GM18519 (cell line): ENCODE results near the gene CENPF.
"Not testable (repeated sequence)": the region's sequence is repeated elsewhere in the genome, so short reads cannot be mapped to it uniquely, and the experiment has no call there.

ENCODE experiments used
- ATAC-seq: cut with Tn5 transposase; IDR thresholded peaks from one replicate; pipeline ENCODE4 v1.9.1; 2021; ENCODE audit warnings: mild to moderate bottlenecking, moderate library complexity; ENCODE audit not compliant: unreplicated experiment, low FRiP score

The CENPF gene

GRCh38 chr1:214602764-214603657 is at the start of gene CENPF:
Gene CENPF (plus strand): TSS chr1:214603195. CDS start chr1:214613755, 10,560 bp downstream.
- peak; percentile 100 for ATAC-seq

GRCh38 chr1:214557952-214558735 is 44.9 kb upstream of the CENPF start:
- ATAC-seq, result no peak

GRCh38 chr1:214563881-214564280 is 39.1 kb upstream of the CENPF start:
- ATAC-seq, result no peak

GRCh38 chr1:214565310-214565709 is 37.7 kb upstream of the CENPF start:
- ATAC-seq, result no peak

DNA sequence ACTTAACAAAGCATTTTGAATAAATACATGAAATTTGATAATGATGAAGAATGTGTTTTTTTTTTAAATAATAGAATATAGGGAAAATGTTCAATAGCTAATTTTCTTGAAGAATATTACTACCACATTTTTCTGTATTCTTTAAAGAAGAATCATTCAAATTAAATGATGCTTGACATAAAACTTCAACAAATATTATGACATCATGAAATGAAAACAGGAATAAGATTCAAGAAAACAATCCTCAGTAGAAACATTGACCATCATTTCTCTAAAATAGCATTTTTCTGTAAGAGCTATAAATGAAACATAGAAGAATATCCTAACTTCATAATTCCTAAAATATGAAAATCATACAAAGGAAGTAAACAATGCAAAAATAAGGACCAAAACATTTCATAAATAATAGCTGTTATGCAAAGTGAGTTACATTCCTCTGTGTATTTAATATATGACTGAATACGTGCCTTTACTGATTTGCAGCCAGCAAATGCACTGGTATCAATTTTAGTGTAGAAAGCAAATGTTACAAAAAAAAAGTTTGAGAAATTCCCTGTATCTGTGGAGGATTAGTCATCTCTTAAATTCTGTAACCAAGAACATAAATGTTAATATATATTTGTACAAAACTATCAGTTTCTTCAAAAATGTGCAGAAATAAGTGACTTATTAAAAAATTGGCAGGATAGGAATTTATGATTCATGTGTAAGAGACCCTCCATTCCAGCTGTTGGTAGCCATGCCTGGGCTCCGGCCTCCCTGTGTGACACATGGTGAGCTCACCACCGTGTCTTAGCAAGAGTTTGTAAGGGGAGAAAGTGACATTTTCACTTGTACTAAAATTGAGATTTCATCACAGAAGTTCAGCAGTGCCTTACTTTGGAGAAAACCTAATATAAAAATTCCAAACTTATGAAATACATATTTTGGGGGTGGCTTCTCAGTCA is 36.6 kb upstream of the CENPF start:
- no peak for ATAC-seq

- ATAC-seq, result no peak
Measured at GRCh38 chr1:214567481-214567980, 35.5 kb upstream of the CENPF start.

DNA sequence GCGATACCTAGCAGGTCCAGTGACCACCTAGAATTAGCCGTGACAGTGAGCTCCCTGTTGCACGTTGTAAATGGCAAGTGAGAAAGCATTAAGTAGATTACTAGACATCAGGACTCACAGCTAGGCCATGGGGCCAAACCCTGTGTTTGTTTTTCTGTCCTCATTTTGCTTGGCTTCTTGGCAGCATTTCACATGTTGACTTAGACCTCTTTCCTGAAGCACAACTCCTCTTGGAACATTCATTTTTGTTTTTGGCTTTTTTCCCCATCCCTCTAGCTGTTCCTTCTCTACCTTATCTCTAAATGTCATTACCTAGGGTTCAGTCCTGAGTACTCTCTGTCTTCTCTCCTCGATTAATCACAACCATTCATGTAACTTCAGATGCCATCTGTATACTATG is 34.7 kb upstream of the CENPF start:
- ATAC-seq, result no peak

- no peak for ATAC-seq
Measured at GRCh38 chr1:214569357-214570004, 33.5 kb upstream of the CENPF start.

DNA sequence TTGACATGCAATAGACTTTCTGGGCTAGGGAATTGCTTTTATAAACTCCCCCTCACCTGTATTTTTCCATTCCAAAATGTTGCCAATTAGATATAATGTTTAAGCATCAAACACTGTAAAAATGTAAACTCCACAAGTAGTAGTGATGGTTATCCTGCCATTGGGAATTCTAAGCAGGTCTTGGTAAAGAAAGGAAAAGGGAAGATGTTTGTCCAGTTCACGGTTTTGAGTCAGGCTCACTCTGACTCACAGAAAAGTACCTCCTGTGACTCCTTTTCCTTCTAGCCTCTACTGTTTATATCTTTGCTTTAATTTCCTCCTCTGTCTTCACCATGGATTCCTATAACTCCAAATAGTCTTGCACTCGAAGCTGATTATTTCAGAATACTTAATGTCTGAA is 32.6 kb upstream of the CENPF start:
- no peak for ATAC-seq

- no peak for ATAC-seq
Measured at GRCh38 chr1:214571281-214571680, 31.7 kb upstream of the CENPF start.

DNA sequence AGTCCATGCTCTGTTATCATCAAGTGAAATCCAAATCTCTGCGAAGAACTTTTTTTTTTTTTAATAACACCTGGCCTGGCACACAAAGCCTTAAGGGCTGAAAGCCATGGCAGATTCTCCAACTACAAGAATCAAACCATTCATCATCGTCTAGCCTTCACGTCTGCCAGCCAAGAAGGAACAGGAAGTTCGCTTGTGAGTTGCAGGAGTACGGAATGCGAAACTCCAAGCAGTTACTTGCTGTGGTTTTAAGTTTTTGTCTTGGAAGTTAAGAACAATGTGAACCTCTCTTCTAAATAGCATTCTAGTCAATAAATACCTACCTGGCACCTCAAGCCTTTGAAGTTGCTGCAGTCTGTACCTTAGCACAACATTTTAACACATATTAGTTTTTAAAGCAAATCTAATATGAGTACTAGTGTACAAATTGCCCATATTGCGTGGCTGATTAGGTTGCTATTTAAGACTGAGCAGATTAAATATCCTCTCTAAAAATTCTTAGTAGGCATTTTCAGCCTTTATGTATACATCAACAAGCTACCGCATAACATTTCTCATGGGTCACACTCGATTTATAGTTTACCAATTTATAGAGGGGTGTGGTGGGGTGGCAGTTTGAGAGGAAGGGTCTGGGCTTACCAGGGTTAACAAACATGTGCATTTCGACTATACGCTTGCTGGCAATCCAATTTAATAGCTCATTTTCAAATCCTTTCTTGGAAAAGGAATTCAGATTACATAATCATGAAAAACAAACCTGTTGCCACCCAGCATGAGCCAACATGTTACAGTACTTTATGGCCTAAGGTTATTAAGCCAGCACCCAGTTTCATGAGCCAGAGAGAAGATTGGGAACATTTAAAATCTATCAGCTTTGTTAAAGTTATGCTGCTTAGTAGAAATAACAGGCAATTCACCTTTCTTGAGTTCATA is 29.3 kb upstream of the CENPF start:
- no peak for ATAC-seq

- ATAC-seq, result no peak
Measured at GRCh38 chr1:214574598-214575411, 28.2 kb upstream of the CENPF start.

- ATAC-seq, result not testable (repeated sequence)
Measured at GRCh38 chr1:214576120-214576519, 26.9 kb upstream of the CENPF start.

GRCh38 chr1:214579183-214579582 is 23.8 kb upstream of the CENPF start:
- ATAC-seq, result no peak

- no peak for ATAC-seq
Measured at GRCh38 chr1:214581785-214582184, 21.2 kb upstream of the CENPF start.

GRCh38 chr1:214582289-214582891 is 20.6 kb upstream of the CENPF start:
- ATAC-seq, result no peak

DNA sequence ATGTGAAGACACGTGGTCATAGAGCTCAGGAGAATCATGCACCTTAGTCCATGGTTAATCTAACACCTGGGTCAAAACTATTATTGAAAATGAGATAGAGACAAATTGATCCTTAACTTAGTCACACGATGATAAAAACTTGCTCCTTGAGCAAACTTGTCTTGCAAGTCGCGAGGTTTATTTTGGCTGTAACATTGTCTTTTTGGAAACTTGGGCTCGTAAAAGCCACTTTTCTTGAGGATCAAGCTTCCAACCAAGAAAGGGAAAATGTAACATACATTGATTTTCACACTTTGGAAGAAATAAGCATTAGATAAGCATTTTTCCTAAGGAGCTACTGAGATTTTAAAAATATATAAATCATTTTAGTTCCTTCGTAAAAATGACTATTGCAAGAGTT is 19.9 kb upstream of the CENPF start:
- no peak for ATAC-seq
